K562 (cell line): ENCODE data around the gene DHX40. TPM values are rescaled to one million over a fixed set of nuclear protein-coding genes. Genes with fewer than 3 reads are reported as not detected.

Source experiments
- CHD2 ChIP-seq: IDR thresholded peaks from 2 replicates; pipeline ENCODE4 v1.6.1; 2011; ENCODE audit warnings: low read depth, low read length
- GTF3C2 ChIP-seq: IDR thresholded peaks from 3 replicates; pipeline ENCODE4 v1.6.1; 2011; ENCODE audit warnings: borderline replicate concordance, mild to moderate bottlenecking, moderate library complexity; ENCODE audit not compliant: insufficient read length; ENCODE audit errors: extremely low read depth
- ILF3 ChIP-seq: fragments of 450-650 bp; IDR thresholded peaks from 2 replicates; pipeline ENCODE4 v1.6.1; 2018; ENCODE audit warnings: antibody characterized with exemption, mild to moderate bottlenecking, moderate library complexity, borderline replicate concordance
- NR1H2 ChIP-seq: sonication (generic); formaldehyde crosslinking; IDR thresholded peaks from 2 replicates; pipeline ENCODE4 v1.4.0; 2020; ENCODE audit warnings: mild to moderate bottlenecking, missing genetic modification reagents
- POLR3G ChIP-seq: IDR thresholded peaks from 2 replicates; pipeline ENCODE4 v1.6.1; 2011; ENCODE audit not compliant: insufficient read length, insufficient replicate concordance; ENCODE audit errors: extremely low read depth
- PRMT5 ChIP-seq: sonication (generic); formaldehyde crosslinking; IDR thresholded peaks from 2 replicates; pipeline ENCODE4 v1.5.0; 2020; ENCODE audit warnings: missing genetic modification reagents
- SUPT5H ChIP-seq: fragments of 450-650 bp; IDR thresholded peaks from 2 replicates; pipeline ENCODE4 v1.6.1; 2016
- USF1 ChIP-seq: sonication (generic); formaldehyde crosslinking; IDR thresholded peaks from 2 replicates; pipeline ENCODE4 v1.9.0; 2022; ENCODE audit warnings: mild to moderate bottlenecking, missing genetic modification reagents
- YBX1 ChIP-seq: fragments of 450-650 bp; IDR thresholded peaks from 2 replicates; pipeline ENCODE4 v1.7.1; 2016; ENCODE audit warnings: mild to moderate bottlenecking
- ZBTB40 ChIP-seq, 2 experiments: fragments of 450-650 bp in 1 of 2; sonication (generic) in 1 of 2; formaldehyde crosslinking in 1 of 2; IDR thresholded peaks; 2 replicates each; pipeline versions ENCODE4 v1.7.1 to v1.9.0; 2016 to 2022; ENCODE audit warnings: inconsistent platforms in 1 of 2, mild to moderate bottlenecking in 1 of 2, missing genetic modification reagents in 1 of 2
- ZFP1 ChIP-seq: fragments of 450-650 bp; formaldehyde crosslinking; IDR thresholded peaks from 2 replicates; pipeline ENCODE4 v1.4.0; 2020; ENCODE audit warnings: mild to moderate bottlenecking, mixed read lengths
- ZNF274 ChIP-seq: IDR thresholded peaks from 2 replicates; pipeline ENCODE4 v1.6.1; 2011; ENCODE audit warnings: low read depth, mild to moderate bottlenecking, low read length, moderate library complexity, borderline replicate concordance
- ZNF77 ChIP-seq: fragments of 250-450 bp; sonication (Bioruptor Pico); IDR thresholded peaks from 2 replicates; pipeline ENCODE4 v1.5.0; 2020
- polyA plus RNA-seq, 8 experiments: library from polyadenylated mRNA; depleted of rRNA in 4 of 8; stranded (reverse) in 5 of 8; unstranded in 3 of 8; fragments of >200 nt; fragmentation: Nextera tagmentation in 2 of 8; fragmentation: Illumina TruSeq in 1 of 8; extraction: Ambion mirVana in 2 of 8; extraction: Trizol in 1 of 8; gene quantifications; 2 replicates each; pipeline versions ENCODE4 v1.2.1 to v1.2.3, GENCODE V29; 2011 to 2014; ENCODE audit warnings: inconsistent platforms in 1 of 8, missing spikeins in 1 of 8
- total RNA-seq, 7 experiments: library from RNA; depleted of rRNA in 6 of 7; stranded (reverse); fragments of >200 nt in 6 of 7; fragmentation: Illumina TruSeq in 2 of 7; extraction: Trizol in 2 of 7; gene quantifications; 2 replicates each; pipeline versions ENCODE4 v1.2.1 to v1.2.3, GENCODE V29; 2011 to 2021; ENCODE audit warnings: low replicate concordance in 1 of 7

DHX40 gene
- total and polyA plus RNA-seq, 9 of the 15 experiments (the other 6 are each of a cell fraction or from before 2014, with no cell fraction given) = 7.2 to 38.6 (median 18.7) TPM

- TF ChIP-seq ZBTB40 (IDR thresholded peaks at IDR 0.05) = peak; percentile 66; the same call in 1 of the 2 replicates
- peak; percentile 83 for TF ChIP-seq ZBTB40 (CRISPR knock-in tag; IDR thresholded peaks at IDR 0.05)
- peak; percentile 25; the same call in 1 of the 2 replicates for TF ChIP-seq CHD2
- TF ChIP-seq ZFP1 = peak; percentile 70; the same call in 1 of the 2 replicates
- TF ChIP-seq GTF3C2 = no peak
- TF ChIP-seq NR1H2 (CRISPR knock-in tag) = peak; percentile 95
- peak; percentile 75 for TF ChIP-seq SUPT5H
- no peak for TF ChIP-seq YBX1
- no peak for TF ChIP-seq POLR3G
- no peak for TF ChIP-seq ZNF77 (CRISPR knock-in tag)
- no peak for TF ChIP-seq ILF3
- TF ChIP-seq PRMT5 = no peak
- no peak for TF ChIP-seq ZNF274
- peak; percentile 75 for TF ChIP-seq USF1 (CRISPR knock-in tag)
Observed at GRCh38 chr17:59565171-59565958, at the start of gene DHX40 (continued).
